GM23338 (cell line): ENCODE results near the gene SHISA8. TPM values are rescaled to one million over a fixed set of nuclear protein-coding genes. Genes with fewer than 3 reads are reported as not detected.

ENCODE experiments used
- ATAC-seq: fragments of 200-7000 bp; cut with Tn5 transposase; 3 replicates; pipeline ENCODE4 v1.9.1; 2020
- DNase-seq: peaks from one replicate; pipeline ENCODE4 v3.0.0-alpha.2; 2015; ENCODE audit warnings: low spot score
- H2AFZ ChIP-seq: fragments of 200-600 bp; sonication (generic); 2 replicates; pipeline ENCODE4 v1.8.0; 2016; ENCODE audit warnings: antibody characterized with exemption, mild to moderate bottlenecking, moderate library complexity
- H3F3A ChIP-seq: fragments of 200-600 bp; sonication (generic); replicated peaks from 2 replicates; pipeline ENCODE4 v1.8.0; 2017; ENCODE audit warnings: antibody characterized with exemption, mixed run types, low read depth
- H3K27ac ChIP-seq: fragments of 200-600 bp; sonication (generic); 2 replicates; pipeline ENCODE4 v1.6.1; 2016; ENCODE audit warnings: low read depth
- H3K27me3 ChIP-seq: fragments of 200-600 bp; sonication (generic); 2 replicates; pipeline ENCODE4 v1.8.0; 2016; ENCODE audit warnings: mild to moderate bottlenecking, mixed run types, moderate library complexity; ENCODE audit not compliant: insufficient read depth
- H3K36me3 ChIP-seq: fragments of 200-600 bp; sonication (generic); 2 replicates; pipeline ENCODE4 v1.8.0; 2016; ENCODE audit warnings: mild to moderate bottlenecking; ENCODE audit not compliant: insufficient read depth
- H3K4me1 ChIP-seq: fragments of 200-600 bp; sonication (generic); 2 replicates; pipeline ENCODE4 v1.8.0; 2016; ENCODE audit warnings: mild to moderate bottlenecking, moderate library complexity; ENCODE audit not compliant: insufficient read depth
- H3K4me2 ChIP-seq: fragments of 200-600 bp; sonication (generic); 2 replicates; pipeline ENCODE4 v1.7.1; 2017; ENCODE audit warnings: mixed run types
- H3K4me3 ChIP-seq: fragments of 200-600 bp; sonication (generic); 2 replicates; pipeline ENCODE4 v1.6.1; 2016; ENCODE audit warnings: mixed run types
- H3K79me2 ChIP-seq: fragments of 200-600 bp; sonication (generic); replicated peaks from 2 replicates; pipeline ENCODE4 v1.8.0; 2017; ENCODE audit warnings: mild to moderate bottlenecking; ENCODE audit not compliant: insufficient read depth
- H3K9me2 ChIP-seq: fragments of 200-600 bp; sonication (generic); 2 replicates; pipeline ENCODE4 v1.8.0; 2017; ENCODE audit not compliant: insufficient read depth
- H4K20me1 ChIP-seq: fragments of 200-600 bp; sonication (generic); replicated peaks from 2 replicates; pipeline ENCODE4 v1.8.0; 2017; ENCODE audit warnings: mild to moderate bottlenecking; ENCODE audit not compliant: insufficient read depth
- H3K27ac Mint-ChIP-seq: 2 replicates; pipeline ENCODE4 v1.8.0; 2020; ENCODE audit warnings: inconsistent platforms, mild to moderate bottlenecking, moderate library complexity, mixed read lengths
- H3K27me3 Mint-ChIP-seq: 3 replicates; pipeline ENCODE4 v1.8.0; 2022; ENCODE audit warnings: low read depth, mild to moderate bottlenecking, moderate library complexity, mixed read lengths, inconsistent platforms; ENCODE audit not compliant: insufficient read depth, poor library complexity
- H3K36me3 Mint-ChIP-seq: 3 replicates; pipeline ENCODE4 v1.8.0; 2021; ENCODE audit warnings: low read depth, mild to moderate bottlenecking, inconsistent platforms, moderate library complexity, mixed read lengths
- H3K4me1 Mint-ChIP-seq: 3 replicates; pipeline ENCODE4 v1.8.0; 2020; ENCODE audit warnings: mild to moderate bottlenecking, inconsistent platforms, mixed read lengths
- H3K4me3 Mint-ChIP-seq: 3 replicates; pipeline ENCODE4 v1.8.0; 2021; ENCODE audit warnings: moderate library complexity, mild to moderate bottlenecking, inconsistent platforms, mixed read lengths
- H3K9me3 Mint-ChIP-seq: 3 replicates; pipeline ENCODE4 v1.8.0; 2020; ENCODE audit warnings: moderate library complexity, mild to moderate bottlenecking, inconsistent platforms, mixed read lengths
- CREB1 ChIP-seq: fragments of 250-450 bp; sonication (Bioruptor Pico); IDR thresholded peaks from 2 replicates; pipeline ENCODE4 v1.5.0; 2020; ENCODE audit warnings: low read depth, mild to moderate bottlenecking, moderate library complexity
- EZH2 ChIP-seq: fragments of 200-600 bp; sonication (generic); IDR thresholded peaks from one replicate; pipeline ENCODE4 v1.8.0; 2017; ENCODE audit warnings: antibody characterized with exemption, mild to moderate bottlenecking, low read depth; ENCODE audit not compliant: unreplicated experiment
- EZH2phosphoT487 ChIP-seq: fragments of 200-600 bp; sonication (generic); IDR thresholded peaks from one replicate; pipeline ENCODE4 v1.8.1; 2018; ENCODE audit warnings: antibody characterized with exemption; ENCODE audit not compliant: unreplicated experiment
- JUNB ChIP-seq: IDR thresholded peaks from one replicate; pipeline ENCODE4 v1.6.1; 2016; ENCODE audit warnings: antibody characterized with exemption; ENCODE audit not compliant: unreplicated experiment
- NANOG ChIP-seq: IDR thresholded peaks from 2 replicates; pipeline ENCODE4 v1.6.1; 2016; ENCODE audit warnings: antibody characterized with exemption, borderline replicate concordance
- STAT1 ChIP-seq: IDR thresholded peaks from one replicate; pipeline ENCODE4 v1.6.1; 2016; ENCODE audit warnings: antibody characterized with exemption; ENCODE audit not compliant: unreplicated experiment
- ZNF331 ChIP-seq: fragments of 250-450 bp; sonication (Bioruptor Pico); IDR thresholded peaks from 2 replicates; pipeline ENCODE4 v1.5.0; 2020; ENCODE audit warnings: low read depth, mild to moderate bottlenecking, moderate library complexity
- polyA plus RNA-seq: library from polyadenylated mRNA; unstranded; fragments of >200 nt; fragmentation: Nextera tagmentation; extraction: Ambion mirVana; gene quantifications from 2 replicates; pipeline ENCODE4 v1.2.1, GENCODE V29; 2016
- total RNA-seq: library from RNA; depleted of rRNA; stranded (reverse); fragments of >200 nt; shearing (Covaris generic); gene quantifications from 2 replicates; pipeline ENCODE4 v1.2.3, GENCODE V29; 2014
- TF ChIP-seq, protein P1 (sequence below), 2 experiments: fragments of 200-600 bp in 1 of 2; sonication (generic) in 1 of 2; conservative IDR thresholded peaks; 2 replicates each; pipeline versions ENCODE4 v1.5.1 to v1.6.1; 2016 to 2017; ENCODE audit warnings: antibody characterized with exemption in 2 of 2, low read depth in 2 of 2, mild to moderate bottlenecking in 2 of 2, moderate library complexity in 1 of 2
- TF ChIP-seq, protein P2 (sequence below): IDR thresholded peaks from one replicate; pipeline ENCODE4 v1.6.1; 2018; ENCODE audit warnings: antibody characterized with exemption; ENCODE audit not compliant: unreplicated experiment
- TF ChIP-seq, protein P3 (sequence below): IDR thresholded peaks from 2 replicates; pipeline ENCODE4 v1.6.1; 2016; ENCODE audit warnings: antibody characterized with exemption
- TF ChIP-seq, protein P4 (sequence below): fragments of 250-450 bp; sonication (Bioruptor Pico); IDR thresholded peaks from 2 replicates; pipeline ENCODE4 v1.5.0; 2020; ENCODE audit warnings: mild to moderate bottlenecking, moderate library complexity

SHISA8 gene
- total and polyA plus RNA-seq, 2 experiments from 2014 or later: 5.1 TPM; not detected in 1

DNA sequence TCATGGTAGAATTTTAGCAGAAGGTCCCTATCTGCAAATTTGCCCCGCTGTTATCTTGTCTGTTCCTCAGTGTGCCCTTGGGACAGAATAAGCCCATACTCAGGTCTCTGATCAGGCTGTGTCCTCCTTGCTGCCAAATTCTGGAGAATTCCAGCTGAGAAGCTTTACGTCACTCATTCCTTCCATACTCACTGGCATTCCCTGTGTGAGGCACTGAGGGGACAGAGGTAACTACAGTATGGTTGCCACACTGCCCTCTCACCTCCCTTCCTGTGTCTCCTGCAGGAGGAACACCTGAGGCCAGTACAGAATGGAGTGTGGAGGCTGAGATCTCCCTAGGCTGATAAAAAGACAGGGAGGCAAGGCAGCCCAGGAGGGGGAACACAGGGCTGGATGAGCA, 31.5 kb downstream of the SHISA8 start:
- no peak for TF ChIP-seq EZH2phosphoT487
- TF ChIP-seq, protein P1, sequence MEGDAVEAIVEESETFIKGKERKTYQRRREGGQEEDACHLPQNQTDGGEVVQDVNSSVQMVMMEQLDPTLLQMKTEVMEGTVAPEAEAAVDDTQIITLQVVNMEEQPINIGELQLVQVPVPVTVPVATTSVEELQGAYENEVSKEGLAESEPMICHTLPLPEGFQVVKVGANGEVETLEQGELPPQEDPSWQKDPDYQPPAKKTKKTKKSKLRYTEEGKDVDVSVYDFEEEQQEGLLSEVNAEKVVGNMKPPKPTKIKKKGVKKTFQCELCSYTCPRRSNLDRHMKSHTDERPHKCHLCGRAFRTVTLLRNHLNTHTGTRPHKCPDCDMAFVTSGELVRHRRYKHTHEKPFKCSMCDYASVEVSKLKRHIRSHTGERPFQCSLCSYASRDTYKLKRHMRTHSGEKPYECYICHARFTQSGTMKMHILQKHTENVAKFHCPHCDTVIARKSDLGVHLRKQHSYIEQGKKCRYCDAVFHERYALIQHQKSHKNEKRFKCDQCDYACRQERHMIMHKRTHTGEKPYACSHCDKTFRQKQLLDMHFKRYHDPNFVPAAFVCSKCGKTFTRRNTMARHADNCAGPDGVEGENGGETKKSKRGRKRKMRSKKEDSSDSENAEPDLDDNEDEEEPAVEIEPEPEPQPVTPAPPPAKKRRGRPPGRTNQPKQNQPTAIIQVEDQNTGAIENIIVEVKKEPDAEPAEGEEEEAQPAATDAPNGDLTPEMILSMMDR (conservative IDR thresholded peaks at IDR 0.05; ENCODE audit: low read depth in 2 of 2): no peak
- TF ChIP-seq EZH2: no peak
- TF ChIP-seq, protein P2, sequence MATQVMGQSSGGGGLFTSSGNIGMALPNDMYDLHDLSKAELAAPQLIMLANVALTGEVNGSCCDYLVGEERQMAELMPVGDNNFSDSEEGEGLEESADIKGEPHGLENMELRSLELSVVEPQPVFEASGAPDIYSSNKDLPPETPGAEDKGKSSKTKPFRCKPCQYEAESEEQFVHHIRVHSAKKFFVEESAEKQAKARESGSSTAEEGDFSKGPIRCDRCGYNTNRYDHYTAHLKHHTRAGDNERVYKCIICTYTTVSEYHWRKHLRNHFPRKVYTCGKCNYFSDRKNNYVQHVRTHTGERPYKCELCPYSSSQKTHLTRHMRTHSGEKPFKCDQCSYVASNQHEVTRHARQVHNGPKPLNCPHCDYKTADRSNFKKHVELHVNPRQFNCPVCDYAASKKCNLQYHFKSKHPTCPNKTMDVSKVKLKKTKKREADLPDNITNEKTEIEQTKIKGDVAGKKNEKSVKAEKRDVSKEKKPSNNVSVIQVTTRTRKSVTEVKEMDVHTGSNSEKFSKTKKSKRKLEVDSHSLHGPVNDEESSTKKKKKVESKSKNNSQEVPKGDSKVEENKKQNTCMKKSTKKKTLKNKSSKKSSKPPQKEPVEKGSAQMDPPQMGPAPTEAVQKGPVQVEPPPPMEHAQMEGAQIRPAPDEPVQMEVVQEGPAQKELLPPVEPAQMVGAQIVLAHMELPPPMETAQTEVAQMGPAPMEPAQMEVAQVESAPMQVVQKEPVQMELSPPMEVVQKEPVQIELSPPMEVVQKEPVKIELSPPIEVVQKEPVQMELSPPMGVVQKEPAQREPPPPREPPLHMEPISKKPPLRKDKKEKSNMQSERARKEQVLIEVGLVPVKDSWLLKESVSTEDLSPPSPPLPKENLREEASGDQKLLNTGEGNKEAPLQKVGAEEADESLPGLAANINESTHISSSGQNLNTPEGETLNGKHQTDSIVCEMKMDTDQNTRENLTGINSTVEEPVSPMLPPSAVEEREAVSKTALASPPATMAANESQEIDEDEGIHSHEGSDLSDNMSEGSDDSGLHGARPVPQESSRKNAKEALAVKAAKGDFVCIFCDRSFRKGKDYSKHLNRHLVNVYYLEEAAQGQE: no peak
- TF ChIP-seq JUNB: no peak
- TF ChIP-seq, protein P3, sequence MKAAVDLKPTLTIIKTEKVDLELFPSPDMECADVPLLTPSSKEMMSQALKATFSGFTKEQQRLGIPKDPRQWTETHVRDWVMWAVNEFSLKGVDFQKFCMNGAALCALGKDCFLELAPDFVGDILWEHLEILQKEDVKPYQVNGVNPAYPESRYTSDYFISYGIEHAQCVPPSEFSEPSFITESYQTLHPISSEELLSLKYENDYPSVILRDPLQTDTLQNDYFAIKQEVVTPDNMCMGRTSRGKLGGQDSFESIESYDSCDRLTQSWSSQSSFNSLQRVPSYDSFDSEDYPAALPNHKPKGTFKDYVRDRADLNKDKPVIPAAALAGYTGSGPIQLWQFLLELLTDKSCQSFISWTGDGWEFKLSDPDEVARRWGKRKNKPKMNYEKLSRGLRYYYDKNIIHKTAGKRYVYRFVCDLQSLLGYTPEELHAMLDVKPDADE: no peak
- TF ChIP-seq, protein P4, sequence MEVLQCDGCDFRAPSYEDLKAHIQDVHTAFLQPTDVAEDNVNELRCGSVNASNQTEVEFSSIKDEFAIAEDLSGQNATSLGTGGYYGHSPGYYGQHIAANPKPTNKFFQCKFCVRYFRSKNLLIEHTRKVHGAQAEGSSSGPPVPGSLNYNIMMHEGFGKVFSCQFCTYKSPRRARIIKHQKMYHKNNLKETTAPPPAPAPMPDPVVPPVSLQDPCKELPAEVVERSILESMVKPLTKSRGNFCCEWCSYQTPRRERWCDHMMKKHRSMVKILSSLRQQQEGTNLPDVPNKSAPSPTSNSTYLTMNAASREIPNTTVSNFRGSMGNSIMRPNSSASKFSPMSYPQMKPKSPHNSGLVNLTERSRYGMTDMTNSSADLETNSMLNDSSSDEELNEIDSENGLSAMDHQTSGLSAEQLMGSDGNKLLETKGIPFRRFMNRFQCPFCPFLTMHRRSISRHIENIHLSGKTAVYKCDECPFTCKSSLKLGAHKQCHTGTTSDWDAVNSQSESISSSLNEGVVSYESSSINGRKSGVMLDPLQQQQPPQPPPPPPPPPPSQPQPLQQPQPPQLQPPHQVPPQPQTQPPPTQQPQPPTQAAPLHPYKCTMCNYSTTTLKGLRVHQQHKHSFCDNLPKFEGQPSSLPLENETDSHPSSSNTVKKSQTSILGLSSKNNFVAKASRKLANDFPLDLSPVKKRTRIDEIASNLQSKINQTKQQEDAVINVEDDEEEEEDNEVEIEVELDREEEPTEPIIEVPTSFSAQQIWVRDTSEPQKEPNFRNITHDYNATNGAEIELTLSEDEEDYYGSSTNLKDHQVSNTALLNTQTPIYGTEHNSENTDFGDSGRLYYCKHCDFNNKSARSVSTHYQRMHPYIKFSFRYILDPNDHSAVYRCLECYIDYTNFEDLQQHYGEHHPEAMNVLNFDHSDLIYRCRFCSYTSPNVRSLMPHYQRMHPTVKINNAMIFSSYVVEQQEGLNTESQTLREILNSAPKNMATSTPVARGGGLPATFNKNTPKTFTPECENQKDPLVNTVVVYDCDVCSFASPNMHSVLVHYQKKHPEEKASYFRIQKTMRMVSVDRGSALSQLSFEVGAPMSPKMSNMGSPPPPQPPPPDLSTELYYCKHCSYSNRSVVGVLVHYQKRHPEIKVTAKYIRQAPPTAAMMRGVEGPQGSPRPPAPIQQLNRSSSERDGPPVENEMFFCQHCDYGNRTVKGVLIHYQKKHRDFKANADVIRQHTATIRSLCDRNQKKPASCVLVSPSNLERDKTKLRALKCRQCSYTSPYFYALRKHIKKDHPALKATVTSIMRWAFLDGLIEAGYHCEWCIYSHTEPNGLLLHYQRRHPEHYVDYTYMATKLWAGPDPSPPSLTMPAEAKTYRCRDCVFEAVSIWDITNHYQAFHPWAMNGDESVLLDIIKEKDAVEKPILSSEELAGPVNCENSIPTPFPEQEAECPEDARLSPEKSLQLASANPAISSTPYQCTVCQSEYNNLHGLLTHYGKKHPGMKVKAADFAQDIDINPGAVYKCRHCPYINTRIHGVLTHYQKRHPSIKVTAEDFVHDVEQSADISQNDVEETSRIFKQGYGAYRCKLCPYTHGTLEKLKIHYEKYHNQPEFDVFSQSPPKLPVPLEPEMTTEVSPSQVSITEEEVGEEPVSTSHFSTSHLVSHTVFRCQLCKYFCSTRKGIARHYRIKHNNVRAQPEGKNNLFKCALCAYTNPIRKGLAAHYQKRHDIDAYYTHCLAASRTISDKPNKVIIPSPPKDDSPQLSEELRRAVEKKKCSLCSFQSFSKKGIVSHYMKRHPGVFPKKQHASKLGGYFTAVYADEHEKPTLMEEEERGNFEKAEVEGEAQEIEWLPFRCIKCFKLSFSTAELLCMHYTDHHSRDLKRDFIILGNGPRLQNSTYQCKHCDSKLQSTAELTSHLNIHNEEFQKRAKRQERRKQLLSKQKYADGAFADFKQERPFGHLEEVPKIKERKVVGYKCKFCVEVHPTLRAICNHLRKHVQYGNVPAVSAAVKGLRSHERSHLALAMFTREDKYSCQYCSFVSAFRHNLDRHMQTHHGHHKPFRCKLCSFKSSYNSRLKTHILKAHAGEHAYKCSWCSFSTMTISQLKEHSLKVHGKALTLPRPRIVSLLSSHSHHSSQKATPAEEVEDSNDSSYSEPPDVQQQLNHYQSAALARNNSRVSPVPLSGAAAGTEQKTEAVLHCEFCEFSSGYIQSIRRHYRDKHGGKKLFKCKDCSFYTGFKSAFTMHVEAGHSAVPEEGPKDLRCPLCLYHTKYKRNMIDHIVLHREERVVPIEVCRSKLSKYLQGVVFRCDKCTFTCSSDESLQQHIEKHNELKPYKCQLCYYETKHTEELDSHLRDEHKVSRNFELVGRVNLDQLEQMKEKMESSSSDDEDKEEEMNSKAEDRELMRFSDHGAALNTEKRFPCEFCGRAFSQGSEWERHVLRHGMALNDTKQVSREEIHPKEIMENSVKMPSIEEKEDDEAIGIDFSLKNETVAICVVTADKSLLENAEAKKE: no peak
- TF ChIP-seq NANOG: no peak
- no peak for TF ChIP-seq CREB1 (CRISPR knock-in tag)
- no peak for TF ChIP-seq ZNF331 (CRISPR knock-in tag)
- TF ChIP-seq STAT1: no peak
- DNase-seq (no peak), ATAC-seq (no peak)
- no peaks in the 10 kb centered on the region for H3K4me1 ChIP-seq
- no peak overlapping the region for H3K4me3 Mint-ChIP-seq
- peaks cover 81% of the 10 kb centered on the region for H3K36me3 ChIP-seq
- H3K27me3 ChIP-seq: no peaks in the 10 kb centered on the region
- peaks cover 3% of the 10 kb centered on the region; the same call in 1 of the 2 replicates for H3K79me2 ChIP-seq
- no peak overlapping the region for H3K4me3 ChIP-seq
- H3K4me1 Mint-ChIP-seq: no peaks in the 10 kb centered on the region
- no peak overlapping the region for H3K4me2 ChIP-seq
- no peak overlapping the region for H3K27ac ChIP-seq
- no peak overlapping the region for H2AFZ ChIP-seq
- no peak overlapping the region for H3K27ac Mint-ChIP-seq
- no peaks in the 10 kb centered on the region; the same call in none of the 2 replicates for H4K20me1 ChIP-seq
- H3K9me3 Mint-ChIP-seq: no peaks in the 10 kb centered on the region
- H3K9me2 ChIP-seq: no peaks in the 10 kb centered on the region
- peaks cover 91% of the 10 kb centered on the region for H3K36me3 Mint-ChIP-seq
- peaks cover 6% of the 10 kb centered on the region; the same call in 1 of the 2 replicates for H3F3A ChIP-seq
- peaks cover 5% of the 10 kb centered on the region for H3K27me3 Mint-ChIP-seq
